ENCODE results near the gene LMOD2. TPM values are rescaled to one million over a fixed set of nuclear protein-coding genes. Genes with fewer than 3 reads are reported as not detected.
"Not testable (repeated sequence)": the region's sequence is repeated elsewhere in the genome, so short reads cannot be mapped to it uniquely, and the experiment has no call there.

The LMOD2 gene
- polyA plus RNA-seq, 1 experiment: not detected

DNA sequence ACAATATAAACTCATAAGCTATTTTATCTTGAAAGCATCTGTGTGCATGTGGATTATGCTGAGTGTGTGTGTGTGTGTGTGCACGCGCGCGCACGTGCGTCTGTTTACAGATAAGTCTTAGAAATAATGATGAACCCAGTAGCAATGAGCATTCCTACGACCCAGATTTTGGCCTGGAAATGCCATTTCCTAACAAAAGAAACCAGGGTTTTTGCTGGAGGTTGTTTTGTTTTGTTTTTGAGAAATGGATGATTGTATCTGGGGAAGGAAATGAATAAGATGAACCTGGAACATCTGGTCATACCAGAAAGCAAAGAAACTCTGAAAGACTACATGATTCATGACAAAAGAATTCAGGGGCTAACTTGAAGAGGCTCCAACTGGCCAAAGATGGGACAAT is 22.1 kb upstream of the LMOD2 start:
- POLR2A ChIA-PET: no interaction called here
- no peaks in the 10 kb centered on the region for H3K27me3 ChIP-seq (ENCODE audit: control insufficient read depth, insufficient read depth, low read length)
- TF ChIP-seq, protein P1, sequence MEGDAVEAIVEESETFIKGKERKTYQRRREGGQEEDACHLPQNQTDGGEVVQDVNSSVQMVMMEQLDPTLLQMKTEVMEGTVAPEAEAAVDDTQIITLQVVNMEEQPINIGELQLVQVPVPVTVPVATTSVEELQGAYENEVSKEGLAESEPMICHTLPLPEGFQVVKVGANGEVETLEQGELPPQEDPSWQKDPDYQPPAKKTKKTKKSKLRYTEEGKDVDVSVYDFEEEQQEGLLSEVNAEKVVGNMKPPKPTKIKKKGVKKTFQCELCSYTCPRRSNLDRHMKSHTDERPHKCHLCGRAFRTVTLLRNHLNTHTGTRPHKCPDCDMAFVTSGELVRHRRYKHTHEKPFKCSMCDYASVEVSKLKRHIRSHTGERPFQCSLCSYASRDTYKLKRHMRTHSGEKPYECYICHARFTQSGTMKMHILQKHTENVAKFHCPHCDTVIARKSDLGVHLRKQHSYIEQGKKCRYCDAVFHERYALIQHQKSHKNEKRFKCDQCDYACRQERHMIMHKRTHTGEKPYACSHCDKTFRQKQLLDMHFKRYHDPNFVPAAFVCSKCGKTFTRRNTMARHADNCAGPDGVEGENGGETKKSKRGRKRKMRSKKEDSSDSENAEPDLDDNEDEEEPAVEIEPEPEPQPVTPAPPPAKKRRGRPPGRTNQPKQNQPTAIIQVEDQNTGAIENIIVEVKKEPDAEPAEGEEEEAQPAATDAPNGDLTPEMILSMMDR (IDR thresholded peaks at IDR 0.05; ENCODE audit: insufficient read depth, low read depth, low read length): no peak
- no peak overlapping the region for H3K4me3 ChIP-seq (ENCODE audit: low read depth, low read length)
- DNase-seq (ENCODE audit: low read depth): peak; percentile 53
- CTCF ChIA-PET: no interaction called here
- no peaks in the 10 kb centered on the region for H3K36me3 ChIP-seq (ENCODE audit: control insufficient read depth, insufficient read depth, low read length)

DNA sequence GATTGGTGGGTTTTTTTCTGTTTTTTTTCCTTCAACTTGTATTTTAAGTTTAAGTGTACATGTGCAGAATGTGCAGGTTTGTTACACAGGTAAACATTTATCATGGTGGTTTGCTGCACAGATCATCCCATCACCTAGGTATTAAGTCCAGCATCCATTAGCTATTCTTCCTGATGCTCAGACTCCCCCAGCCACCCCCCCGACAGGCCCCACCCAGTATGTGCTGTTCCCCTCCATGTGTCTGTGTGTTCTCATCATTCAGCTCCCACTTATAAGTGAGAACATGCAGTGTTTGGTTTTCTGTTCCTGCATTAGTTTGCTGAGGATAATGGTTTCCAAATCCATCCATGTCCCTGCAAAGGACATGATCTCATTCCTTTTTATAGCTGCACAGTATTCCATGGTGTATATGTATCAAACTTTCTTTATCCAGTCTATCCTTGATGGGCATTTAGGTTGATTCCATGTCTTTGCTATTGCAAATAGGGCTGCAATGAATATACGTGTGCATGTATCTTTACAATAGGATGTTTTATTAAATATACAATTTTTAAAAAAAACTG is 21.6 kb upstream of the LMOD2 start:
- CTCF ChIA-PET: interaction anchor here (0.8 to 1.8 kb wide), 2 partner anchors 33 to 238 kb away, joined by 3 to 4 read pairs; no protein-coding TSS in a partner anchor
- DNase-seq (ENCODE audit: low read depth); POLR2A ChIA-PET; H3K36me3 ChIP-seq (ENCODE audit: control insufficient read depth, insufficient read depth, low read length); H3K4me3 ChIP-seq (ENCODE audit: low read depth, low read length); H3K27me3 ChIP-seq (ENCODE audit: control insufficient read depth, insufficient read depth, low read length): not testable (repeated sequence)

DNA sequence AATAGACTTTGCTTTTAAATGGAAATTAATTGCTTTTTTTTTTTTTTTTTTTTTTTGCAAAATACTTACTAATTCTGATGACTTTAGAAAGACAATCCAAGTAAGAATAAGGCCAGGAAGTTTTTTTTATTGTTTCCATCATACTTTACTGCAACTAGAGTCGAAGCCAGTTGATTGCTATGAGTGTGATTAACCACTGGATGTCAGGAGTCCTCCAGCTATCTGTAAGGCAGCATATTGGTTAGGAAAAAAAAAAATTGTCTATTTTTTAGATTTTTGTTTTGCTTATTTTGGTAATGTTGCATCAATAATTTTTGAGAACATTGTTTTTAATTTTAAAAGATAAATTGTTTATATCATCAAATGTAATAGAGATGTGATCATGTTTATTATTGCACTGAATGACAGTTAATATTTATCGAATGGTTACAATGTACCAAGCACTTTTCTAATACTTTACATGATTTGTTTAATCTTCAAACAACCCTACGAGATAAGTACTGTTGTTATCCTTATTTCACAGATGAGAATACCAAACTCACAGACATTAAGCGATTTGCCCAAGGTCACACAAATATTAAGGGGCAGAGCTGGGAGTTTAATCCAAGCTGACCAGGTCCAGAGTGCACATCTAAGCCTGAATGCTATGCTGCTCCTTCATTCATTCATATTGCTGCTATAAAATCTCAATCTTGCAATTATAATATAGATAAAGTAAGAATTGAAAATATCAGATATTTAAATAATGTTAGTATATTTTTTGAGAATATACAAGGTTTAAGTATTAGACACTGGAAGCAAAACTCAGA is 19.9 kb upstream of the LMOD2 start:
- H3K36me3 ChIP-seq (ENCODE audit: control insufficient read depth, insufficient read depth, low read length): no peaks in the 10 kb centered on the region
- ChIA-PET CTCF (interaction anchor here (0.6 to 2.8 kb wide), 9 partner anchors 10 to 237 kb away, joined by 3 to 16 read pairs (median 5); no protein-coding TSS in a partner anchor), POLR2A (no interaction called here)
- H3K4me3 ChIP-seq (ENCODE audit: low read depth, low read length): no peak overlapping the region
- TF ChIP-seq, protein P1 (IDR thresholded peaks at IDR 0.05; ENCODE audit: insufficient read depth, low read depth, low read length): peak; percentile 68
- H3K27me3 ChIP-seq (ENCODE audit: control insufficient read depth, insufficient read depth, low read length): no peaks in the 10 kb centered on the region
- DNase-seq (ENCODE audit: low read depth): no peak

DNA sequence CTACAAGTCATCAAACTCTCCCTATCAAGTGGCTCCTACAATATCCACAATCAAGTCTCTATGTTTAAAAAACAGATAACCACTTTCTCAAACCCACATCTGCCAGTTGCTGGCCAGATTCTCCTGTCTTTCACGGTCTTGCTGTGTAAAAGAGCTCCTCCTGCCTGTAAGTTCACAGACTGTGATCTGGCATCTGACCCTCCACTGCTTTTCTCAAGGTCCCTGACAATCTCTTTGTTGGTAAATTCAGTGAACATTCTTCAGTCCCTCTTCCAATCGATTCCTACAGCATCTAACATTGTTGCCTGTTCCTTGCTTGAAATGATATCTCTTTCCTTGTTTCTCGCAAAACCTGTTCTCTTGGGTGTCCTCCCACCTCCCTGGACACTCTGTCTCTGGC is 18.5 kb upstream of the LMOD2 start:
- Histone ChIP-seq H3K36me3 (ENCODE audit: control insufficient read depth, insufficient read depth, low read length) (no peaks in the 10 kb centered on the region), H3K27me3 (ENCODE audit: control insufficient read depth, insufficient read depth, low read length) (no peaks in the 10 kb centered on the region), H3K4me3 (ENCODE audit: low read depth, low read length) (no peak overlapping the region)
- POLR2A ChIA-PET: no interaction called here
- CTCF ChIA-PET: interaction anchor here (0.9 to 2.8 kb wide), 10 partner anchors 8 to 235 kb away, joined by 3 to 16 read pairs (median 4); no protein-coding TSS in a partner anchor
- DNase-seq (ENCODE audit: low read depth): no peak
- TF ChIP-seq, protein P1 (IDR thresholded peaks at IDR 0.05; ENCODE audit: insufficient read depth, low read depth, low read length): 0 out of 2 replicates have a peak, but pooled peaks have one; percentile 10

DNA sequence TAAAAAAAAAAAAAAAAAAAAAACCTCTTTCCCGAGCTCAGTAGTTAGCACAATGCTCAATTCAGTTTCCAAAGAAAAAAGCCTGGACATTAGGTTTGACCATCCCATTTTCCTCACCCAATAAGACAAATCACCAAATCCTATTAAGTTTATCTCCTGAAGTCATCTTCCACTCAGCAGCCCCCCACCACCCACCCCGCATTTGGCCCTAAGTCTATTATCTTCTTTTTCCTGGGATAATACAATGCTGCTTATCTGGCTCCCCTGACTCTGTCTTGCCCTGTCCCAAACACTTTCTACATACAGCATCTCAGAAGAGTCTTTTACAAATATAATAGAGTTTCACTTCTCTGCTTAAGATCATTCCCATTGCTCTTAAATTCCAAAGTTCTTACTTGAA is 17.8 kb upstream of the LMOD2 start:
- no peaks in the 10 kb centered on the region for H3K36me3 ChIP-seq (ENCODE audit: control insufficient read depth, insufficient read depth, low read length)
- CTCF ChIA-PET: interaction anchor here (0.9 to 2.8 kb wide), 4 partner anchors 45 to 235 kb away, joined by 3 to 16 read pairs (median 3); no protein-coding TSS in a partner anchor
- no peaks in the 10 kb centered on the region for H3K27me3 ChIP-seq (ENCODE audit: control insufficient read depth, insufficient read depth, low read length)
- POLR2A ChIA-PET: no interaction called here
- TF ChIP-seq, protein P1 (IDR thresholded peaks at IDR 0.05; ENCODE audit: insufficient read depth, low read depth, low read length): no peak
- H3K4me3 ChIP-seq (ENCODE audit: low read depth, low read length): no peak overlapping the region
- no peak for DNase-seq (ENCODE audit: low read depth)

Data from BJ (cell line).